HG02870 (cell line): Measurements from ENCODE around the gene CLEC3A.
"Not testable (repeated sequence)": the region's sequence is repeated elsewhere in the genome, so short reads cannot be mapped to it uniquely, and the experiment has no call there.

Experiments used
- ATAC-seq: cut with Tn5 transposase; IDR thresholded peaks from one replicate; pipeline ENCODE4 v1.9.1; 2021; ENCODE audit warnings: mild to moderate bottlenecking, moderate library complexity; ENCODE audit not compliant: unreplicated experiment

CLEC3A gene

GRCh38 chr16:78022347-78023060 is at the start of gene CLEC3A:
Gene CLEC3A, plus strand, starts transcription at chr16:78022548. Its CDS starts 79 bp downstream, at chr16:78022627.
- ATAC-seq = no peak

- no peak for ATAC-seq
Measured at GRCh38 chr16:77974883-77975282, 47.5 kb upstream of the CLEC3A start.

DNA sequence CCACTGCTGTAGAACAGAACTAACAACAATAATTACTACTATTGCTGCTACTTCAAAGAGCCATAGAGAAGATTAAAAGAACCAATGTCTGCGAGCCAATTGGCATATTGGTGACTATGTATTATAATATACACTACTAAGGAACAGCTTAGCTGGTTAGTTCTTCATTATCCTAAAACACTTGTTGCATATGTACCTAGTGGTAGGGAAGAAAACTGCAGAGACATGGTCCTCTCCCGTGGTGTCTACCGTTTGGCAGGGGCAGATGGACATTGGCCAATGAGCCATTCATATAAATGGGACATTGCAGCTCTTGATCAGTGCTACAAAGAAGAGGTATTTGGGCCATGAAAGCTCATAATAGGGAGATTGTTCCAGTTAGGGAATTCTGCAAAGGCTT is 46.4 kb upstream of the CLEC3A start:
- ATAC-seq = no peak

DNA sequence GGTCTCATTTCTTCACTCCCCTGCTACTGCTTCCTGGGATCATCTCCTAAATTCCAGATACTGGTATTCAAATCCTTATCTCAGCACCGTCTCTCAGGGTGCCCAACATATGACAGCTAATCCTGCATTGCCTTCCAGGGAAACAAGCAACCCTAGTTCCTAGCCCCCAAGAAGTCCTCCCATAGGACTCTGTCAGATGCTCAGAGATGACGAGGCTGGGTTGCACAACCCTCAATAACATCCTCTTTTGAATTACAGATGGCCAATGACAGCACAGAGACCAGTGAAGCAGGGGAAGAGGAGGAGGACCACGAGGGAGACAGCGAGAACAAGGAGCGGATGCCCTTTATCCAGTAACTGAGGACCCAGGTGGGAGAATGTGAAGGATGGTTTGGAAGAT is 45.0 kb upstream of the CLEC3A start:
- no peak for ATAC-seq

- no peak for ATAC-seq
Measured at GRCh38 chr16:77985111-77985510, 37.2 kb upstream of the CLEC3A start.

DNA sequence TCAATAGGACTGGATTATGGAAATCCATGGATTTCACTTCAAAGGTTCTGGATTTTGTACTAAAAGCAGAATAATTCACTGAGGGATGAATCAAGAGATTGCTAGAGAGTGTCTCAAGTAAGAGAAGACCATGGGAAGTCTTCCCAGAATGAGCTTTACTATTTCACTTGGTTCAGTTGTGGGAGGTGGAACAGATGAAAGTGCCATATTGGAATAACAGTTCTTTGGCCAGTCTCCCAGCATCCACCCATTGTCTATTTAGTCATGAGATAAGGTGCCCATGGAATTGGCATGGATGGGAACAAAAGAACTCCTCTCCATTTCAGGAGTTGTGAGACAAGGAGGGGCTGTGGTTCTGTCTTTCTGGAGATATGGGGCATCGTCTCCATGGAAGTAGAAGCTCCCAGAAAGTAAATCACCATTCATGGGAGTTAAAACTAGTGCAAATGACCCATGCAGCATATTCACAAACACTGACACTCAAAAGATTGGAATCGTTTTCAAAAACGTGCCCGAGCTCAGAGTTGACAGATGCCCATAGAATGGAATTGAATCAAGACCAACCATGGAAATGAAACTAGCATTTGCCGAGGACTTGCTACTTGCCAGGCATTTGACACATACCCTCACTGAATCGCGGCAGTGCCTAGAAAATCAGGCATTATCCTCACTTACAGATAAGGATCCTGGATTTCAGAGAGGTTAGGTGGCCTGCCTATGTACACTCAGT is 36.2 kb upstream of the CLEC3A start:
- ATAC-seq = no peak

DNA sequence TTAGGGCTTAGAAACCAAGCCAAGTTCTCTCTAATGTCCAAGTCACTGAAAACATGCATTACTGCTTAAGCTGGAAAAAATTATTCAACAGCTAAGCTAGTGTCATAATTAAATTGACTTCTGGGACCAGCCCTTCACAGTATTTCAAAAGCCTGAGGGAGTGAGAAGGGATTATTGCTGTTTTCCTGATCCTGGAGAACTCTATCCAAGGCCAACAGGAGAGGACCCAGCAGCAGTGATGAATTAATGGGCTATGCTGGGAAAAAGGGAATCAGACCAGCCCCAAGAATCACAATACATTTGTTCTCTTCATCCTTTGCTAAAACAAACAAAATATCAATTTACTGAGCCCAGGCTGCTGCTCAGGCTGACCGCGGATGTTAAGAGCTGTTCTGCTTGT is 34.5 kb upstream of the CLEC3A start:
- no peak for ATAC-seq

- no peak for ATAC-seq
Measured at GRCh38 chr16:77989846-77990245, 32.5 kb upstream of the CLEC3A start.

GRCh38 chr16:77991701-77992100 is 30.6 kb upstream of the CLEC3A start:
- ATAC-seq = no peak

DNA sequence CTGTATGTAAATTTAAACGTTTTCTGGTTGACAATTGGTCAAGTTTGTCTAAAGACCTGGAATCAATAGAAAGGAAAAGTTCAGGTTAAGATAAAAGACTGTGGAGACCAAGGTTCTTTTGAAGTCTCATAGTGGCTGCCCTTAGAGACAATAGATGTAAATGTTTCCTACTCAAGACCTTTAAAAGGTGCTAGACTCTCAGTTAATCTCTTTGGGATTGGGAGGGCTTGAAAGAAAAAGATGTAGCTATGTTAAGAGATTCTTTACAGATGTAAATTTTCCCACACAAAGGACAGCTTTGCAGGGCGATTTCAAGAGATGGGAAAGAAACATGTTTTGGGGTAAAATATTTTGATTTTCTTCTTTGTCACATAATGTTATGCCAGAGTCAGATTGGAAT is 30.0 kb upstream of the CLEC3A start:
- ATAC-seq = not testable (repeated sequence)

- ATAC-seq = no peak
Measured at GRCh38 chr16:77993111-77993985, 29.0 kb upstream of the CLEC3A start.

DNA sequence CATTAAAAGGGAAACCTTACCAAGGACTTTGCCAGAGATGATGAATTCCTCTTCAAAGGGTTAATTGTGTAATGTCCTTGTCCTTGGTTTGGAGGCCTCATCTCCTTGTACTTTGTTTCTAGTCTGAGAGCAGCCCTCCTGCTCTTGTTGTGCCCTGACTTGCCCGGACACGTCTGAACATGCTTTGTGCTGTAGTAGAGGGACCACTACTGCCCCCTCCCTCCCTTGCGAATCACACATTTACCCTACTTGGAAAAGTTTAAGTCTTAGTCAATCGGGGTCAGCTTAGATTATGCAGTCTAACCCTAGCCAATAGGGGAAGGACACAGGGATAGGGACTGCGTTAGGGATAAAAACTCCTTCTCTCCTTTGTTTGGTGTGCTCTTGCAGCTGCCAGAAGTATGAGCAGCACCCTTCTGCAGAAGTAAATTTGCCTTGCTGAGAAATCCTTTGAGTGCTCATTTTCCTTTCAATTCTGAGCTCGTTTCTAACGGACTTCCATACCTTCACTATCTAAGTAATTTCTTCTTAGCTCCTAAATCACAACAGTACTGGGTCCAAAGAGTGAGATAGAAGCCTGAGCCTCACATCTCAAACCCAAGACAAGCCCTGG is 26.4 kb upstream of the CLEC3A start:
- ATAC-seq = no peak

GRCh38 chr16:77998350-77999023 is 23.9 kb upstream of the CLEC3A start:
- no peak for ATAC-seq

- ATAC-seq = no peak
Measured at GRCh38 chr16:78001451-78002025, 20.8 kb upstream of the CLEC3A start.

- peak; percentile 96 for ATAC-seq
Measured at GRCh38 chr16:78002915-78003538, 19.3 kb upstream of the CLEC3A start.

DNA sequence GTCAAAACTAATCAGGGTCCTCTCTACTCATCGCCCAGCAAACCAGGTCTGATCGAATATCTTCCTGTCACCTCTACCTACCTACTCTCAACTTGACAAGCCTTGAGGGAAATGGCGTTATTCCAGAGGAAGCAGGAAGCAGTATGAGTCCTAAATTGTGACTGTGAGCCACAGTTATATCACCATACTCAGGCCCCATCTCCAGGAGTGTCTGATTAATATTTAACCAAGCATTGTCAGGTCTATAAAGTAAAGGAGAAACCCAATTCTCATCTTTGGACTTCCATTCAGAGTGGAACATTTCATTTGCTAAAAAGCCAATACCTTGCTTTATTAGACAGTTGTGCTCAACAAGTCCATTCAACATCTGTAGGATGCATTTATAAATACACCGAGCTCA is 17.8 kb upstream of the CLEC3A start:
- no peak for ATAC-seq

GRCh38 chr16:78005881-78006280 is 16.5 kb upstream of the CLEC3A start:
- ATAC-seq = no peak

DNA sequence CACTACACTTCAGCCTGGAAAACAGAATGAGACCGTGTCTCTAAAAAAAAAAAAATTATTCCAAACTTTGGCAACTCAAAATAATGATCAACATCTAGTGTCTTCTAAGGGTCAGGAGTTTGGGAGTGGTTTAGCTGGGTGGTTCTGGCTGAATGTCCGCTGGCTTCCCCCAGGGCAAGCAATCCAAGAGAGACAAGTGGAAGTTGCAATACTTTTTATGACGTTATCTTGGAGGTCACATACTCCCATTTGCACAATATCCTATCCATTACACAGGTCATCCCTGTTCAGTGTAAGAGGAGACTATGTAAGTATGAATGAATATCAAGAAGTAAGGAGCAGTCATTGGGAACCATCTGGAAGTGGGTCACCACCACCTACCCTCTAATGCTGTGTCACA is 15.2 kb upstream of the CLEC3A start:
- ATAC-seq = no peak

GRCh38 chr16:78024159-78024558 is 1.8 kb downstream of the CLEC3A start:
- no peak for ATAC-seq

DNA sequence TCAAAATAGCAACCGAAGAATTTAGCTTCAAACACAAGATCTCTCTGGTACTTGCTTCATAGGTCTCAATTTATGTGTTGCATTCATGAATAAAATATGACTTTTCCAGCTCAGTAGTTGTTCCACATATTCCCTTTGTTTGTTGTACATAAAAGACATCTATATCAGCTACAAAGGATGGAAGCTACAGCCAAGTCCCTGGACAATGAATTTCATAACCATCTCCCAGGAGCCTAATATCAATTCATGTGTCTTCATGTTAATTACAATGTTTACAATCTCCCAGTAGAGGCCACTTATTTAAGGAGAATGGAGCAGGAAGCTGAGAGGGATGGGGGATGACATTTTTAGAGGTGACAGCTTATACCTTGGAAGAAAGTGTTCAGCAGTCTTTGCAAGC is 3.3 kb downstream of the CLEC3A start:
- no peak for ATAC-seq
